DND-41 (cell line): ENCODE results near the gene C6.

Experiments used
- EZH2 ChIP-seq: IDR thresholded peaks from 3 replicates; pipeline ENCODE4 v1.6.1; 2012; ENCODE audit warnings: borderline replicate concordance, low read depth, mild to moderate bottlenecking, moderate library complexity, low read length, inconsistent platforms; ENCODE audit not compliant: severe bottlenecking
- TF ChIP-seq, protein P1 (sequence below): IDR thresholded peaks from 2 replicates; pipeline ENCODE4 v1.5.1; 2012; ENCODE audit warnings: borderline replicate concordance, low read length, moderate library complexity, mild to moderate bottlenecking; ENCODE audit not compliant: poor library complexity, severe bottlenecking; ENCODE audit errors: extremely low read depth

DNA sequence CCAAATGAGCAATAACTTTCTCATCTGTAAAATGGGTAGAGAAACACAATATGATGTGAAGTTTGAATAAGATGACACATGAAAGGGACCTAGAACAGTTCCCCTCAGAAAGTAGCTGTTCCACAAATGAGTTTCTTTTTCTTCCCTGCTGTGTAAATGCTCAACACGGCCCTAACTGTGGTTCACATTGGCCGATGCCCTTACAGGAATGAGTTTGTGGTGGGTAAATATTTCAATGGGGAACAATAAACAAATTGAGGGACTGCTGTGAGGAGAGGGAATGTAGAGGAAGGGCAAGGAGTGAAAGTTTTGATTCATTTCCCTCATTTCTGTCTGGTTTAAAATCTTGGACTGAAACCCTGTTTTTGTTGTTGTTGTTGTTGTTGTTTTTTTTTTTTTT is 12.8 kb downstream of the C6 start:
- TF ChIP-seq, protein P1, sequence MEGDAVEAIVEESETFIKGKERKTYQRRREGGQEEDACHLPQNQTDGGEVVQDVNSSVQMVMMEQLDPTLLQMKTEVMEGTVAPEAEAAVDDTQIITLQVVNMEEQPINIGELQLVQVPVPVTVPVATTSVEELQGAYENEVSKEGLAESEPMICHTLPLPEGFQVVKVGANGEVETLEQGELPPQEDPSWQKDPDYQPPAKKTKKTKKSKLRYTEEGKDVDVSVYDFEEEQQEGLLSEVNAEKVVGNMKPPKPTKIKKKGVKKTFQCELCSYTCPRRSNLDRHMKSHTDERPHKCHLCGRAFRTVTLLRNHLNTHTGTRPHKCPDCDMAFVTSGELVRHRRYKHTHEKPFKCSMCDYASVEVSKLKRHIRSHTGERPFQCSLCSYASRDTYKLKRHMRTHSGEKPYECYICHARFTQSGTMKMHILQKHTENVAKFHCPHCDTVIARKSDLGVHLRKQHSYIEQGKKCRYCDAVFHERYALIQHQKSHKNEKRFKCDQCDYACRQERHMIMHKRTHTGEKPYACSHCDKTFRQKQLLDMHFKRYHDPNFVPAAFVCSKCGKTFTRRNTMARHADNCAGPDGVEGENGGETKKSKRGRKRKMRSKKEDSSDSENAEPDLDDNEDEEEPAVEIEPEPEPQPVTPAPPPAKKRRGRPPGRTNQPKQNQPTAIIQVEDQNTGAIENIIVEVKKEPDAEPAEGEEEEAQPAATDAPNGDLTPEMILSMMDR: no peak
- TF ChIP-seq EZH2: no peak
